Brain microvascular endothelial cell (primary cell): ENCODE data around the gene GOLGA6A.
"Not testable (repeated sequence)": the region's sequence is repeated elsewhere in the genome, so short reads cannot be mapped to it uniquely, and the experiment has no call there.

Experiments
- DNase-seq: peaks from one replicate; pipeline ENCODE4 v3.0.0-alpha.2; 2020
- H3K27ac ChIP-seq: fragments of 250-450 bp; sonication (Bioruptor Pico); 2 replicates; pipeline ENCODE4 v1.5.1; 2020; ENCODE audit warnings: mild to moderate bottlenecking, moderate library complexity
- H3K27me3 ChIP-seq: fragments of 250-450 bp; sonication (Bioruptor Pico); replicated peaks from 2 replicates; pipeline ENCODE4 v1.5.1; 2020; ENCODE audit warnings: mild to moderate bottlenecking
- H3K36me3 ChIP-seq: fragments of 250-450 bp; sonication (Bioruptor Pico); replicated peaks from 2 replicates; pipeline ENCODE4 v1.5.1; 2020; ENCODE audit warnings: mild to moderate bottlenecking
- H3K4me3 ChIP-seq: 2 replicates; pipeline ENCODE4 v1.5.1; 2011; ENCODE audit warnings: low read depth, mild to moderate bottlenecking, control low read depth, low read length, moderate library complexity
- CTCF ChIP-seq: IDR thresholded peaks from 2 replicates; pipeline ENCODE4 v1.5.1; 2011; ENCODE audit warnings: low read depth, mild to moderate bottlenecking, moderate library complexity, low read length, control low read depth, inconsistent platforms; ENCODE audit errors: missing control alignments
- in situ Hi-C: cut with HindIII; loops from 2 replicates; pipeline ENCODE4 v1.10.0; 2017; ENCODE audit warnings: low sequenced_read_pairs, low pct_ligation_motif_present

Gene GOLGA6A

GRCh38 chr15:74120426-74120825 lies 38.1 kb upstream of the GOLGA6A start:
- H3K36me3 ChIP-seq: no peaks in the 10 kb centered on the region
- DNase-seq: no peak
- no peak overlapping the region for H3K27ac ChIP-seq
- in situ Hi-C loops: loop anchor here (25.0 kb wide), 1 partner anchor 192 kb away; no protein-coding TSS in a partner anchor
- TF ChIP-seq CTCF: no peak
- H3K4me3 ChIP-seq: no peak overlapping the region
- peaks cover 28% of the 10 kb centered on the region for H3K27me3 ChIP-seq

GRCh38 chr15:74109713-74110112 lies 27.4 kb upstream of the GOLGA6A start:
- H3K4me3 ChIP-seq: no peak overlapping the region
- TF ChIP-seq CTCF: no peak
- no peaks in the 10 kb centered on the region for H3K36me3 ChIP-seq
- H3K27me3 ChIP-seq: peaks cover 3% of the 10 kb centered on the region
- in situ Hi-C loops: loop anchor here (25.0 kb wide), 1 partner anchor 203 kb away; no protein-coding TSS in a partner anchor
- DNase-seq: no peak
- H3K27ac ChIP-seq: no peak overlapping the region

GRCh38 chr15:74108611-74109010 lies 26.3 kb upstream of the GOLGA6A start:
- DNase-seq, H3K4me3 ChIP-seq, H3K27me3 ChIP-seq, H3K27ac ChIP-seq, H3K36me3 ChIP-seq: not testable (repeated sequence)
- peak; percentile 18 for TF ChIP-seq CTCF
- in situ Hi-C loops: loop anchor here (25.0 kb wide), 1 partner anchor 204 kb away; no protein-coding TSS in a partner anchor

GRCh38 chr15:74108111-74108510 lies 25.8 kb upstream of the GOLGA6A start:
- peaks cover 3% of the 10 kb centered on the region for H3K27me3 ChIP-seq
- no peak for TF ChIP-seq CTCF
- H3K4me3 ChIP-seq: no peak overlapping the region
- in situ Hi-C loops: loop anchor here (25.0 kb wide), 1 partner anchor 204 kb away; no protein-coding TSS in a partner anchor
- no peak for DNase-seq
- H3K36me3 ChIP-seq: no peaks in the 10 kb centered on the region
- no peak overlapping the region for H3K27ac ChIP-seq

GRCh38 chr15:74099963-74100733 lies 17.8 kb upstream of the GOLGA6A start:
- peak; percentile 94 for DNase-seq
- H3K36me3 ChIP-seq, H3K27me3 ChIP-seq, H3K27ac ChIP-seq: not testable (repeated sequence)
- peak overlapping the region; percentile 39 for H3K4me3 ChIP-seq
- in situ Hi-C loops: loop anchor here (25.0 kb wide), 1 partner anchor 212 kb away; no protein-coding TSS in a partner anchor

GRCh38 chr15:74096753-74097474 lies 14.6 kb upstream of the GOLGA6A start:
- H3K4me3 ChIP-seq, H3K27ac ChIP-seq, DNase-seq, in situ Hi-C loops, H3K36me3 ChIP-seq, H3K27me3 ChIP-seq: not testable (repeated sequence)

GRCh38 chr15:74095610-74096009 lies 13.3 kb upstream of the GOLGA6A start:
- in situ Hi-C loops, H3K4me3 ChIP-seq, H3K36me3 ChIP-seq, DNase-seq, H3K27ac ChIP-seq, H3K27me3 ChIP-seq: not testable (repeated sequence)

- H3K4me3 ChIP-seq, H3K27me3 ChIP-seq, in situ Hi-C loops, H3K27ac ChIP-seq, DNase-seq, H3K36me3 ChIP-seq: not testable (repeated sequence)
Observed at GRCh38 chr15:74094567-74094966, 12.2 kb upstream of the GOLGA6A start.

GRCh38 chr15:74075781-74076180 lies 6.6 kb downstream of the GOLGA6A start:
- H3K27ac ChIP-seq, DNase-seq, H3K27me3 ChIP-seq, H3K36me3 ChIP-seq, in situ Hi-C loops, H3K4me3 ChIP-seq: not testable (repeated sequence)
